Measurements from ENCODE around the gene CLEC2L.

CLEC2L gene

GRCh38 chr7:139515266-139515665, 8.2 kb upstream of the CLEC2L start:
- in situ Hi-C loops (cut with HindIII; ENCODE audit: low sequenced_read_pairs), result no loop called here

- in situ Hi-C loops (cut with HindIII; ENCODE audit: low sequenced_read_pairs), result no loop called here
Measured at GRCh38 chr7:139521439-139521838, 2.0 kb upstream of the CLEC2L start.

- in situ Hi-C loops (cut with HindIII; ENCODE audit: low sequenced_read_pairs), result no loop called here
Measured at GRCh38 chr7:139522830-139523198, 671 bp upstream of the CLEC2L start.

- in situ Hi-C loops (cut with HindIII; ENCODE audit: low sequenced_read_pairs), result no loop called here
Measured at GRCh38 chr7:139523968-139524815, 707 bp downstream of the CLEC2L start.

GRCh38 chr7:139525239-139525638, 1.8 kb downstream of the CLEC2L start:
- in situ Hi-C loops (cut with HindIII; ENCODE audit: low sequenced_read_pairs), result no loop called here

GRCh38 chr7:139525750-139526149, 2.3 kb downstream of the CLEC2L start:
- in situ Hi-C loops (cut with HindIII; ENCODE audit: low sequenced_read_pairs), result no loop called here

GRCh38 chr7:139526578-139527544, 3.4 kb downstream of the CLEC2L start:
- in situ Hi-C loops (cut with HindIII; ENCODE audit: low sequenced_read_pairs), result no loop called here

- in situ Hi-C loops (cut with HindIII; ENCODE audit: low sequenced_read_pairs), result no loop called here
Measured at GRCh38 chr7:139531094-139531493, 7.6 kb downstream of the CLEC2L start.

GRCh38 chr7:139532636-139533155, 9.2 kb downstream of the CLEC2L start:
- in situ Hi-C loops (cut with HindIII; ENCODE audit: low sequenced_read_pairs), result no loop called here

- in situ Hi-C loops (cut with HindIII; ENCODE audit: low sequenced_read_pairs), result no loop called here
Measured at GRCh38 chr7:139534096-139534495, 10.6 kb downstream of the CLEC2L start.

GRCh38 chr7:139534966-139535651, 11.6 kb downstream of the CLEC2L start:
- in situ Hi-C loops (cut with HindIII; ENCODE audit: low sequenced_read_pairs), result no loop called here

- in situ Hi-C loops (cut with HindIII; ENCODE audit: low sequenced_read_pairs), result no loop called here
Measured at GRCh38 chr7:139536152-139536551, 12.7 kb downstream of the CLEC2L start.

GRCh38 chr7:139538881-139539635, 15.6 kb downstream of the CLEC2L start:
- in situ Hi-C loops (cut with HindIII; ENCODE audit: low sequenced_read_pairs), result no loop called here

- in situ Hi-C loops (cut with HindIII; ENCODE audit: low sequenced_read_pairs), result no loop called here
Measured at GRCh38 chr7:139540203-139540602, 16.7 kb downstream of the CLEC2L start.

- in situ Hi-C loops (cut with HindIII; ENCODE audit: low sequenced_read_pairs), result no loop called here
Measured at GRCh38 chr7:139541600-139542307, 18.3 kb downstream of the CLEC2L start.

- in situ Hi-C loops (cut with HindIII; ENCODE audit: low sequenced_read_pairs), result no loop called here
Measured at GRCh38 chr7:139542308-139543151, 19.0 kb downstream of the CLEC2L start.

- in situ Hi-C loops (cut with HindIII; ENCODE audit: low sequenced_read_pairs), result no loop called here
Measured at GRCh38 chr7:139543801-139544603, 20.5 kb downstream of the CLEC2L start.

- in situ Hi-C loops (cut with HindIII; ENCODE audit: low sequenced_read_pairs), result no loop called here
Measured at GRCh38 chr7:139544645-139545044, 21.2 kb downstream of the CLEC2L start.
